Ascending aorta (tissue), 2 donors: Measurements from ENCODE around the gene NEGR1. TPM values are rescaled to one million over a fixed set of nuclear protein-coding genes. Genes with fewer than 3 reads are reported as not detected.
"Not testable (repeated sequence)": the region's sequence is repeated elsewhere in the genome, so short reads cannot be mapped to it uniquely, and the experiment has no call there.

Experiments used
- DNase-seq, 2 donors: peaks; one replicate each; pipeline ENCODE4 v3.0.0-alpha.2; 2019; ENCODE audit warnings: low spot score in 2 of 2
- H3K27ac ChIP-seq, 2 donors: fragments of 200-600 bp; sonication (generic); one replicate each; pipeline ENCODE4 v1.5.1; 2016 to 2017; ENCODE audit warnings: mild to moderate bottlenecking in 1 of 2
- H3K27me3 ChIP-seq: fragments of 200-600 bp; sonication (generic); one replicate; pipeline ENCODE4 v1.5.1; 2017
- H3K36me3 ChIP-seq, 2 donors: fragments of 200-600 bp; sonication (generic); one replicate each; pipeline ENCODE4 v1.5.1; 2016
- H3K4me1 ChIP-seq, 2 donors: fragments of 200-600 bp; sonication (generic); one replicate each; pipeline ENCODE4 v1.5.1; 2016 to 2017; ENCODE audit warnings: mild to moderate bottlenecking in 1 of 2
- H3K4me3 ChIP-seq, 2 donors: fragments of 200-600 bp; sonication (generic); one replicate each; pipeline ENCODE4 v1.5.1; 2016 to 2017; ENCODE audit warnings: mild to moderate bottlenecking in 1 of 2
- H3K9me3 ChIP-seq, 2 donors: fragments of 200-600 bp; sonication (generic); one replicate each; pipeline ENCODE4 v1.5.1; 2016
- intact Hi-C: fragments of 100-400 bp; cut with DNase I; formaldehyde crosslinking; loops from one replicate; pipeline ENCODE4 v1.15.1; 2023
- total RNA-seq: library from RNA; depleted of rRNA; stranded (reverse); fragments of >200 nt; gene quantifications from one replicate; pipeline ENCODE4 v1.1.0, GENCODE V29; 2016
- TF ChIP-seq, protein P1 (sequence below), 3 experiments: fragments of 200-600 bp in 2 of 3; fragments of 450-650 bp in 1 of 3; sonication (generic) in 2 of 3; IDR thresholded peaks; one replicate each; pipeline ENCODE4 v1.5.1; 2016 to 2019; ENCODE audit warnings: antibody characterized with exemption in 3 of 3, mild to moderate bottlenecking in 1 of 3, moderate library complexity in 1 of 3

Gene NEGR1
- total RNA-seq, 1 donor from 2014 or later = 42.8 TPM

DNA sequence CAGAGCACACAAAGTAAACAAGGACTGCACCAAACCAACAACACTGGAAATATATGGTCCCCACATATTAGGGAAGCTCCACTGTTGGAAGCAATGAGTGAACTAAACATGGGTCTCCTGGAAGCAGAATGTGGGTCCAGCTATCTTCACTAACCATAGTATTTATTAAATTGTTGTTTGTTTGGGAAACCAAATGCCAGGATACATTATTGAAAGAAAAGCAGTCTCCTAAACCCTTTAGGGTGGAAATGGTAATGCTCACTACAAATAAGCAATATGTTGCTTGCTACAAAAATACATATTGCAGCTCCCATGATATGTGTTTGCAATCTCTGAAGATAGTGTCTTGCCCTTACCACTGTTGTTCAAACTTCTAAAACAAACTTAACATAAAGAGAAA lies 2.2 kb downstream of the NEGR1 start:
- Histone ChIP-seq H3K4me3 (peak overlapping the region in 1 of 2 donors; percentile 19), H3K4me1 (peaks cover 0 to 3% of the 10 kb centered on the region in 2 donors), H3K36me3 (no peaks in the 10 kb centered on the region), H3K9me3 (no peaks in the 10 kb centered on the region), H3K27me3 (no peaks in the 10 kb centered on the region), H3K27ac (no peak overlapping the region)
- intact Hi-C loops = no loop called here
- TF ChIP-seq, protein P1, sequence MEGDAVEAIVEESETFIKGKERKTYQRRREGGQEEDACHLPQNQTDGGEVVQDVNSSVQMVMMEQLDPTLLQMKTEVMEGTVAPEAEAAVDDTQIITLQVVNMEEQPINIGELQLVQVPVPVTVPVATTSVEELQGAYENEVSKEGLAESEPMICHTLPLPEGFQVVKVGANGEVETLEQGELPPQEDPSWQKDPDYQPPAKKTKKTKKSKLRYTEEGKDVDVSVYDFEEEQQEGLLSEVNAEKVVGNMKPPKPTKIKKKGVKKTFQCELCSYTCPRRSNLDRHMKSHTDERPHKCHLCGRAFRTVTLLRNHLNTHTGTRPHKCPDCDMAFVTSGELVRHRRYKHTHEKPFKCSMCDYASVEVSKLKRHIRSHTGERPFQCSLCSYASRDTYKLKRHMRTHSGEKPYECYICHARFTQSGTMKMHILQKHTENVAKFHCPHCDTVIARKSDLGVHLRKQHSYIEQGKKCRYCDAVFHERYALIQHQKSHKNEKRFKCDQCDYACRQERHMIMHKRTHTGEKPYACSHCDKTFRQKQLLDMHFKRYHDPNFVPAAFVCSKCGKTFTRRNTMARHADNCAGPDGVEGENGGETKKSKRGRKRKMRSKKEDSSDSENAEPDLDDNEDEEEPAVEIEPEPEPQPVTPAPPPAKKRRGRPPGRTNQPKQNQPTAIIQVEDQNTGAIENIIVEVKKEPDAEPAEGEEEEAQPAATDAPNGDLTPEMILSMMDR (IDR thresholded peaks at IDR 0.05) = no peak
- no peak for DNase-seq

GRCh38 chr1:72278461-72278860 lies 3.9 kb downstream of the NEGR1 start:
- DNase-seq = no peak
- Histone ChIP-seq H3K27ac (no peak overlapping the region), H3K4me3 (no peak overlapping the region), H3K27me3 (no peaks in the 10 kb centered on the region), H3K4me1 (peaks cover 0 to 3% of the 10 kb centered on the region in 2 donors), H3K9me3 (no peaks in the 10 kb centered on the region), H3K36me3 (no peaks in the 10 kb centered on the region)
- intact Hi-C loops = no loop called here
- TF ChIP-seq, protein P1 (IDR thresholded peaks at IDR 0.05) = no peak

DNA sequence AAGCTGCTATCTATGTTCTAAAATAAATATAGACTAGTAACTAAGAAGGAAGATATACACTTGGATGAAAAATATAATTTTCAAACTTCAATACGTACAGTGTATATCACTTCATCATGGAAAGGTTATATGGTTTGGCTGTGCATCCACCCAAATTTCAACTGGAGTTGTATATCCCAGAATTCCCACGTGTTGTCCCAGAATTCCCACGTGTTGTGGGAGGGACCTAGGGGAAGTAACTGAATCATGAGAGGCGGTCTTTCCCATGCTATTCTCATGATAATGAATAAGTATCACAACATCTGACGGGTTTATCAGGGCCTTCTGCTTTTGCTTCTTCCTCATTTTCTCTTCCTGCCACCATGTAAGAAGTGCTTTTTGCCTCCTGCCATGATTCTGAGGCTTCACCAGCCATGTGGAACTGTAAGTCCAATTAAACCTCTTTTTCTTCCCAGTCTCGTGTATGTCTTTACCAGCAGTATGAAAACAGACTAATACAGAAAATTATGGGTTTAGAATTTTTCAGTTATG lies 10.7 kb downstream of the NEGR1 start:
- intact Hi-C loops = no loop called here
- Histone ChIP-seq H3K4me3 (no peak overlapping the region), H3K9me3 (no peaks in the 10 kb centered on the region)

DNA sequence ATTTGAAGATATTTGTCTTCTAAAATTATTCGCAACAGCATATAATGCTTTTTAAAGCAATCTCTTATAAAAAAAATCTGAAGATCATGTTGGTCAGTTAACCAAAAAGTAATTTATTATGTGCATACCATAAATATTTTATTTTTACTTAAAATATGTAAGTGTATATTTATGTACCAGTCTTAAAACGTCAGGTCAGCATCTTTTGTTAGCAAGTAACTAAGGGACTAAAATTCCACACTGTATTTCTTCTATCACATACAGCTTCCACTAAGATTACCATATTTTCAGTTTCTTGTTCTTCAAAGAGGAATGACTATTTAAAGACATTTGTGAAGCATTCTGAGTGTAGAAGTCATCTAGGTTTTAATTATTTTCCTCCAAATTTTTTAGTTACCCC lies 19.6 kb downstream of the NEGR1 start:
- no peak overlapping the region for H3K27ac ChIP-seq

More for the DNA sequence above, 10.7 kb downstream of the NEGR1 start:
- Histone ChIP-seq H3K27ac (no peak overlapping the region), H3K27me3 (no peaks in the 10 kb centered on the region), H3K36me3 (no peaks in the 10 kb centered on the region), H3K4me1 (no peaks in the 10 kb centered on the region)
- DNase-seq = no peak
- TF ChIP-seq, protein P1 (IDR thresholded peaks at IDR 0.05) = no peak

GRCh38 chr1:72253132-72253531 lies 29.2 kb downstream of the NEGR1 start:
- H3K36me3 ChIP-seq = no peaks in the 10 kb centered on the region
- H3K27ac ChIP-seq = no peak overlapping the region
- no peak for DNase-seq
- intact Hi-C loops = no loop called here
- H3K27me3 ChIP-seq = no peaks in the 10 kb centered on the region
- no peaks in the 10 kb centered on the region for H3K4me1 ChIP-seq
- TF ChIP-seq, protein P1 (IDR thresholded peaks at IDR 0.05) = no peak
- no peak overlapping the region for H3K4me3 ChIP-seq
- no peaks in the 10 kb centered on the region for H3K9me3 ChIP-seq

More for the DNA sequence above, 19.6 kb downstream of the NEGR1 start:
- intact Hi-C loops = no loop called here
- Histone ChIP-seq H3K4me1 (no peaks in the 10 kb centered on the region), H3K9me3 (no peaks in the 10 kb centered on the region), H3K4me3 (no peak overlapping the region), H3K36me3 (no peaks in the 10 kb centered on the region), H3K27me3 (no peaks in the 10 kb centered on the region)
- DNase-seq = no peak
- TF ChIP-seq, protein P1 (IDR thresholded peaks at IDR 0.05) = no peak

DNA sequence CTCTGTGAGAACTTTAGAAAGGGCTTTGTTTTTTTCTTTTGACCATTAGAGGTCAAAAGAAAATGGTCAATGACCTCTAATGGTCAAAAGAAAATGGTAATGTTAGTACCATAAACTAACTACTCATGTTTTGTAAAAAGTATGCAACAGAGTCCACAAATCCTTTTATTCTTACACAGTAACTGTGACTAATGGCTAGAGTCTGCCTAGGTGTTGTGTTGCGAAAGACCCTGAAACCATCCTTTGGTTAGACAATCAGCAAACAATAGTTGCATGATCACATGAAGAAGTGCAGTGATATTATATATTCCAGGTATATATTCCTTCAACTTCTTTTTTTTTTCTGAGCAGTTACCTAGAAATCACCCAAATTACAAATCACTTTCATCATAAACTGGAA lies 40.9 kb downstream of the NEGR1 start:
- intact Hi-C loops = no loop called here
- no peaks in the 10 kb centered on the region for H3K27me3 ChIP-seq
- H3K4me3 ChIP-seq = no peak overlapping the region
- no peak overlapping the region for H3K27ac ChIP-seq
- H3K9me3 ChIP-seq = no peaks in the 10 kb centered on the region
- no peak for DNase-seq
- H3K4me1 ChIP-seq = no peaks in the 10 kb centered on the region
- TF ChIP-seq, protein P1 (IDR thresholded peaks at IDR 0.05) = no peak
- no peaks in the 10 kb centered on the region for H3K36me3 ChIP-seq

DNA sequence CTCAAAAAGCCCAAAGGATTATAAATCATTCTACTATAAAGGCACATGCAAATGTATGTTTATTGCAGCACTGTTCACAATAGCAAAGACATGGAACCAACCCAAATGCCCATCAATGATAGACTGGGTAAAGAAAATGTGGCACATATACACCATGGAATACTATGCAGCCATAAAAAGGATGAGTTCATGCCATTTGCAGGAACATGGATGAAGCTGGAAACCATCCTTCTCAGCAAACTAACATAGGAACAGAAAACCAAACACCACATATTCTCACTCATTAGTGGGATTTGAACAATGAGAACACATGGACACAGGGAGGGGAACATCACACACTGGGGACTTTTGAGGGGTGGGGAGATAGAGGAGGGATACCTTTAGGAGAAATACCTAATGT lies 46.4 kb downstream of the NEGR1 start:
- H3K27ac ChIP-seq, H3K27me3 ChIP-seq, DNase-seq, intact Hi-C loops, H3K36me3 ChIP-seq, H3K9me3 ChIP-seq, H3K4me3 ChIP-seq, H3K4me1 ChIP-seq: not testable (repeated sequence)
